GM12878 (cell line): ENCODE measurements around the gene MAPK8. TPM values are rescaled to one million over a fixed set of nuclear protein-coding genes. Genes with fewer than 3 reads are reported as not detected.

Experiments
- ATAC-seq: fragments of 200-7000 bp; cut with Tn5 transposase; 3 replicates; pipeline ENCODE4 v1.9.1; 2020; ENCODE audit warnings: mild to moderate bottlenecking, moderate library complexity
- BruUV-seq: library from RNA; stranded (reverse); fragments of 400-500 nt; replicated peaks from 2 replicates; lab custom pipeline; 2021; lab: Mats Ljungman, UMichigan
- CTCF ChIA-PET: fragments of 300-600 bp; sonication (Branson Sonifier 250); formaldehyde crosslinking; extraction: SDS; loops from one replicate; lab custom pipeline; 2021; ENCODE audit warnings: inconsistent platforms; lab: Yijun Ruan, JAX
- POLR2A ChIA-PET: fragments of 350-600 bp; formaldehyde crosslinking; extraction: SDS; loops from one replicate; lab custom pipeline; 2021; ENCODE audit warnings: inconsistent platforms; lab: Charles Lee
- RAD21 ChIA-PET: fragments of 300-600 bp; sonication (Branson Sonifier 250); formaldehyde crosslinking; loops from one replicate; lab custom pipeline; 2023; ENCODE audit warnings: antibody characterized with exemption; ENCODE audit not compliant: unreplicated experiment; lab: Charles Lee
- SMC1A ChIA-PET: fragments of 300-600 bp; sonication (Branson Sonifier 250); formaldehyde crosslinking; loops from one replicate; lab custom pipeline; 2023; ENCODE audit not compliant: unreplicated experiment, uncharacterized antibody; lab: Charles Lee
- DNase-seq: peaks from one replicate; pipeline ENCODE4 v3.0.0-alpha.2; 2011; ENCODE audit warnings: low read depth, low spot score
- FAIRE-seq: peaks from 3 replicates; lab custom pipeline; 2011; peaks lifted over from hg19 to GRCh38; lab: Jason Lieb, UNC
- H2AFZ ChIP-seq: 2 replicates; pipeline ENCODE4 v1.6.0; 2011; ENCODE audit warnings: low read depth, low read length, control low read depth; ENCODE audit not compliant: control insufficient read depth
- H3K27ac ChIP-seq: 2 replicates; pipeline ENCODE4 v1.5.1; 2011; ENCODE audit warnings: control low read depth; ENCODE audit not compliant: control insufficient read depth, insufficient read depth
- H3K27me3 ChIP-seq, 2 experiments: replicated peaks in 1 of 2; 2 replicates each; pipeline versions ENCODE4 v1.6.0 to v1.6.1; 2011; ENCODE audit warnings: low read length in 1 of 2; ENCODE audit not compliant: control insufficient read depth in 2 of 2, insufficient read depth in 2 of 2
- H3K36me3 ChIP-seq, 2 experiments: 2 replicates each; pipeline ENCODE4 v1.5.1; 2011; ENCODE audit warnings: low read length in 1 of 2; ENCODE audit not compliant: control insufficient read depth in 2 of 2, insufficient read depth in 2 of 2
- H3K4me1 ChIP-seq: 2 replicates; pipeline ENCODE4 v1.6.1; 2011; ENCODE audit warnings: mild to moderate bottlenecking, low read length, moderate library complexity, mixed read lengths; ENCODE audit not compliant: control insufficient read depth, insufficient read depth
- H3K4me2 ChIP-seq: 2 replicates; pipeline ENCODE4 v1.6.0; 2011; ENCODE audit warnings: control low read depth; ENCODE audit not compliant: control insufficient read depth, insufficient read depth
- H3K4me3 ChIP-seq: fragments of 200-600 bp; sonication (generic); 2 replicates; pipeline ENCODE4 v1.5.1; 2016
- H3K79me2 ChIP-seq: 2 replicates; pipeline ENCODE4 v1.6.0; 2011; ENCODE audit warnings: low read length; ENCODE audit not compliant: control insufficient read depth, insufficient read depth
- H3K9ac ChIP-seq: 2 replicates; pipeline ENCODE4 v1.8.0; 2011; ENCODE audit warnings: low read length, control low read depth, mixed read lengths; ENCODE audit not compliant: control insufficient read depth, insufficient read depth
- H3K9me3 ChIP-seq: replicated peaks from 3 replicates; pipeline ENCODE4 v1.5.1; 2011; ENCODE audit warnings: mild to moderate bottlenecking, low read length; ENCODE audit not compliant: control insufficient read depth, insufficient read depth
- H4K20me1 ChIP-seq: 2 replicates; pipeline ENCODE4 v1.6.0; 2011; ENCODE audit not compliant: control insufficient read depth, insufficient read depth
- BHLHE40 ChIP-seq, 2 experiments: fragments of 450-650 bp in 1 of 2; IDR thresholded peaks; 2 replicates each; pipeline ENCODE4 v1.6.1; 2011 to 2017; ENCODE audit warnings: low read depth in 2 of 2, borderline replicate concordance in 1 of 2, improper control_type of control experiment in 1 of 2, low read length in 1 of 2, mild to moderate bottlenecking in 1 of 2
- BMI1 ChIP-seq: fragments of 450-650 bp; IDR thresholded peaks from 2 replicates; pipeline ENCODE4 v1.6.1; 2016; ENCODE audit warnings: mild to moderate bottlenecking, moderate library complexity, borderline replicate concordance
- CBFB ChIP-seq: IDR thresholded peaks from 2 replicates; pipeline ENCODE4 v1.6.1; 2016; ENCODE audit warnings: antibody characterized with exemption, low read depth
- CHD1 ChIP-seq: IDR thresholded peaks from 2 replicates; pipeline ENCODE4 v1.6.1; 2012; ENCODE audit warnings: low read depth, low read length, improper control_type of control experiment
- DPF2 ChIP-seq: fragments of 450-650 bp; IDR thresholded peaks from 2 replicates; pipeline ENCODE4 v1.6.1; 2017; ENCODE audit warnings: mild to moderate bottlenecking
- ESRRA ChIP-seq: IDR thresholded peaks from 2 replicates; pipeline ENCODE4 v1.6.1; 2012; ENCODE audit warnings: mild to moderate bottlenecking, low read length, improper control_type of control experiment
- EZH2 ChIP-seq: IDR thresholded peaks from 2 replicates; pipeline ENCODE4 v1.6.1; 2012; ENCODE audit warnings: low read depth, mild to moderate bottlenecking, control low read depth, inconsistent platforms, low read length, borderline replicate concordance; ENCODE audit not compliant: control insufficient read depth
- NFXL1 ChIP-seq: fragments of 450-650 bp; IDR thresholded peaks from 2 replicates; pipeline ENCODE4 v1.6.1; 2017; ENCODE audit warnings: antibody characterized with exemption, mild to moderate bottlenecking, borderline replicate concordance
- SMC3 ChIP-seq: IDR thresholded peaks from 2 replicates; pipeline ENCODE4 v1.6.1; 2011; ENCODE audit warnings: low read length, improper control_type of control experiment, borderline replicate concordance
- TARDBP ChIP-seq: IDR thresholded peaks from 2 replicates; pipeline ENCODE4 v1.6.1; 2016; ENCODE audit warnings: borderline replicate concordance
- YY1 ChIP-seq: IDR thresholded peaks from 2 replicates; pipeline ENCODE4 v1.6.1; 2011; ENCODE audit warnings: low read depth, mild to moderate bottlenecking, low read length
- WGBS: methylation state at CpG from one replicate; pipeline ENCODE4 v1.1.6; 2016; ENCODE audit warnings: low lambda C conversion rate; ENCODE audit not compliant: insufficient replicate concordance, insufficient coverage; ENCODE audit errors: missing lambda C conversion rate; 5-methylcytosine and 5-hydroxymethylcytosine counted together
- in situ Hi-C: fragments of 300-500 bp; cut with MboI; formaldehyde crosslinking; loops from 9 replicates; pipeline ENCODE4 v1.14.3; 2018; ENCODE audit warnings: mixed read lengths
- intact Hi-C: fragments of 100-400 bp; cut with micrococcal nuclease; formaldehyde crosslinking; loops from one replicate; pipeline ENCODE4 v1.14.2; 2022; ENCODE audit not compliant: unreplicated experiment
- polyA plus RNA-seq, 11 experiments: library from polyadenylated mRNA; depleted of rRNA in 4 of 11; unstranded in 6 of 11; stranded (reverse) in 5 of 11; fragments of >200 nt; fragmentation: Nextera tagmentation in 4 of 11; fragmentation: Illumina TruSeq in 1 of 11; extraction: Ambion mirVana in 4 of 11; extraction: Trizol in 1 of 11; gene quantifications; 1 replicate in 1 of 11; 2 replicates in 10 of 11; pipeline versions ENCODE4 v1.2.1 to v1.2.3, GENCODE V29; 2011 to 2016; ENCODE audit warnings: inconsistent platforms in 2 of 11, missing spikeins in 2 of 11, low read depth in 1 of 11
- total RNA-seq, 4 experiments: library from RNA; depleted of rRNA in 3 of 4; stranded (reverse); fragments of >200 nt in 3 of 4; fragmentation: Illumina TruSeq in 1 of 4; extraction: Trizol in 1 of 4; gene quantifications; 2 replicates each; pipeline versions ENCODE4 v1.2.1 to v1.2.3, GENCODE V29; 2013 to 2021
- TF ChIP-seq, protein P1 (sequence below): fragments of 450-650 bp; IDR thresholded peaks from 2 replicates; pipeline ENCODE4 v1.6.1; 2017; ENCODE audit warnings: mild to moderate bottlenecking, low read depth, inconsistent platforms; ENCODE audit not compliant: poor library complexity, severe bottlenecking
- TF ChIP-seq, protein P2 (sequence below): fragments of 450-650 bp; IDR thresholded peaks from 2 replicates; pipeline ENCODE4 v1.6.1; 2018; ENCODE audit warnings: borderline replicate concordance, mild to moderate bottlenecking; ENCODE audit not compliant: partially characterized antibody
- TF ChIP-seq, protein P3 (sequence below): IDR thresholded peaks from 2 replicates; pipeline ENCODE4 v1.6.1; 2012; ENCODE audit warnings: mild to moderate bottlenecking, low read depth, low read length

Gene MAPK8
- total and polyA plus RNA-seq, 10 of the 15 experiments (the other 5 are each of a cell fraction or from before 2014, with no cell fraction given), result 3.9 to 102 (median 40.0) TPM

DNA sequence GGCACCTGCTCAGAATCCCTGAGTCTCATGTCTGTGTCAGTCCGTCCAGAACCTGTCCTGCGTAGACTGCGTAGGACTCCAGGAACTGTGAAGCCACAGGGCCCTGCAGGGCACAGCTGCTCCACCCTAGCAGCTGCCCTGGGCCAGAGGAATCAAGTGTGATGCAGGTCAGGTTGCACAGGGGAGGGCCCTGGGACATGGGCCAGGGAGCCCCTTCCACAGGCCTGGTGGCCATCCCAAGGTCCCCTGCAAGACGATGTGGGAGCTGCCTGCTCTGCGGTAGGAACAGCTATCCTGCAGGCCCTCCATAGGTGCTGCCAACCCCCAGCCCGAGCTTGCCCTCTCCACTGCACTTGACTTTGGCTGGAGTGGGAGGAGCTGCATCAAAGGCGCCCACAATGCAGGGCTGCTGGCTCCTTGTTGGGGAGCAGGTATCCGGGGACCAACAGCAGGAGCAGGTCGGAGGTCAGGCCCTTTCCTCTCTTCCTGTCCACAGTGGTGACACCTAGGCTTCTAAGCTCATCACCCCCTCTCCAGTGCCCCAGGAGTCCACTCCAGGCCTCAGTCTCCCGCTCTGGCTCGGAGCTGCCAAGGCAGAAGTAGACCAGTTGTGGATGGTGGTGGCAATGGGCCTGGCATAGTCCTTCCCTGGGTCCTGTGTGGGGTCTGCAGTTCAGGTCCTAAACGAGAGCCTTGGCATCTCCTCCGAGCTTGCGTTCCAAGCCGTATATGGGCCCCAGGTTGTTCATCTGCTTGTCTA is 149.1 kb downstream of the MAPK8 start:
- no peak overlapping the region for H3K4me2 ChIP-seq
- whole genome bisulfite sequencing, result 51% methylated on average over 15 of the region's 15 CpGs
- CTCF ChIA-PET, result interaction anchor here (0.8 to 1.2 kb wide), 4 partner anchors 50 to 201 kb away, joined by 3 to 5 read pairs (median 3); no protein-coding TSS in a partner anchor
- DNase-seq (no peak), FAIRE-seq (no peak), ATAC-seq (no peak; the same call in 2 of the 3 replicates)
- H4K20me1 ChIP-seq, result no peaks in the 10 kb centered on the region
- H3K27me3 ChIP-seq, result no peaks in the 10 kb centered on the region; a peak in 1 of 4 replicates
- no peak overlapping the region for H3K27ac ChIP-seq
- no peaks in the 10 kb centered on the region for H3K9me3 ChIP-seq
- no peaks in the 10 kb centered on the region for H3K4me1 ChIP-seq
- no peak overlapping the region for H2AFZ ChIP-seq
- TF ChIP-seq SMC3 (no peak), BMI1 (no peak), EZH2 (no peak), DPF2 (no peak), YY1 (no peak), CBFB (no peak), ESRRA (no peak), TARDBP (no peak), CHD1 (no peak), BHLHE40 (IDR thresholded peaks at IDR 0.05; ENCODE audit: borderline replicate concordance in 1 of 2, low read depth in 2 of 2, low read length in 1 of 2) (no peak), NFXL1 (no peak)
- TF ChIP-seq, protein P1, sequence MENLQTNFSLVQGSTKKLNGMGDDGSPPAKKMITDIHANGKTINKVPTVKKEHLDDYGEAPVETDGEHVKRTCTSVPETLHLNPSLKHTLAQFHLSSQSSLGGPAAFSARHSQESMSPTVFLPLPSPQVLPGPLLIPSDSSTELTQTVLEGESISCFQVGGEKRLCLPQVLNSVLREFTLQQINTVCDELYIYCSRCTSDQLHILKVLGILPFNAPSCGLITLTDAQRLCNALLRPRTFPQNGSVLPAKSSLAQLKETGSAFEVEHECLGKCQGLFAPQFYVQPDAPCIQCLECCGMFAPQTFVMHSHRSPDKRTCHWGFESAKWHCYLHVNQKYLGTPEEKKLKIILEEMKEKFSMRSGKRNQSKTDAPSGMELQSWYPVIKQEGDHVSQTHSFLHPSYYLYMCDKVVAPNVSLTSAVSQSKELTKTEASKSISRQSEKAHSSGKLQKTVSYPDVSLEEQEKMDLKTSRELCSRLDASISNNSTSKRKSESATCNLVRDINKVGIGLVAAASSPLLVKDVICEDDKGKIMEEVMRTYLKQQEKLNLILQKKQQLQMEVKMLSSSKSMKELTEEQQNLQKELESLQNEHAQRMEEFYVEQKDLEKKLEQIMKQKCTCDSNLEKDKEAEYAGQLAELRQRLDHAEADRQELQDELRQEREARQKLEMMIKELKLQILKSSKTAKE, result no peak
- TF ChIP-seq, protein P2, sequence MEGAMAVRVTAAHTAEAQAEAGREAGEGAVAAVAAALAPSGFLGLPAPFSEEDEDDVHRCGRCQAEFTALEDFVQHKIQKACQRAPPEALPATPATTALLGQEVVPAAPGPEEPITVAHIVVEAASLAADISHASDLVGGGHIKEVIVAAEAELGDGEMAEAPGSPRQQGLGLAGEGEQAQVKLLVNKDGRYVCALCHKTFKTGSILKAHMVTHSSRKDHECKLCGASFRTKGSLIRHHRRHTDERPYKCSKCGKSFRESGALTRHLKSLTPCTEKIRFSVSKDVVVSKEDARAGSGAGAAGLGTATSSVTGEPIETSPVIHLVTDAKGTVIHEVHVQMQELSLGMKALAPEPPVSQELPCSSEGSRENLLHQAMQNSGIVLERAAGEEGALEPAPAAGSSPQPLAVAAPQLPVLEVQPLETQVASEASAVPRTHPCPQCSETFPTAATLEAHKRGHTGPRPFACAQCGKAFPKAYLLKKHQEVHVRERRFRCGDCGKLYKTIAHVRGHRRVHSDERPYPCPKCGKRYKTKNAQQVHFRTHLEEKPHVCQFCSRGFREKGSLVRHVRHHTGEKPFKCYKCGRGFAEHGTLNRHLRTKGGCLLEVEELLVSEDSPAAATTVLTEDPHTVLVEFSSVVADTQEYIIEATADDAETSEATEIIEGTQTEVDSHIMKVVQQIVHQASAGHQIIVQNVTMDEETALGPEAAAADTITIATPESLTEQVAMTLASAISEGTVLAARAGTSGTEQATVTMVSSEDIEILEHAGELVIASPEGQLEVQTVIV, result no peak
- TF ChIP-seq, protein P3, sequence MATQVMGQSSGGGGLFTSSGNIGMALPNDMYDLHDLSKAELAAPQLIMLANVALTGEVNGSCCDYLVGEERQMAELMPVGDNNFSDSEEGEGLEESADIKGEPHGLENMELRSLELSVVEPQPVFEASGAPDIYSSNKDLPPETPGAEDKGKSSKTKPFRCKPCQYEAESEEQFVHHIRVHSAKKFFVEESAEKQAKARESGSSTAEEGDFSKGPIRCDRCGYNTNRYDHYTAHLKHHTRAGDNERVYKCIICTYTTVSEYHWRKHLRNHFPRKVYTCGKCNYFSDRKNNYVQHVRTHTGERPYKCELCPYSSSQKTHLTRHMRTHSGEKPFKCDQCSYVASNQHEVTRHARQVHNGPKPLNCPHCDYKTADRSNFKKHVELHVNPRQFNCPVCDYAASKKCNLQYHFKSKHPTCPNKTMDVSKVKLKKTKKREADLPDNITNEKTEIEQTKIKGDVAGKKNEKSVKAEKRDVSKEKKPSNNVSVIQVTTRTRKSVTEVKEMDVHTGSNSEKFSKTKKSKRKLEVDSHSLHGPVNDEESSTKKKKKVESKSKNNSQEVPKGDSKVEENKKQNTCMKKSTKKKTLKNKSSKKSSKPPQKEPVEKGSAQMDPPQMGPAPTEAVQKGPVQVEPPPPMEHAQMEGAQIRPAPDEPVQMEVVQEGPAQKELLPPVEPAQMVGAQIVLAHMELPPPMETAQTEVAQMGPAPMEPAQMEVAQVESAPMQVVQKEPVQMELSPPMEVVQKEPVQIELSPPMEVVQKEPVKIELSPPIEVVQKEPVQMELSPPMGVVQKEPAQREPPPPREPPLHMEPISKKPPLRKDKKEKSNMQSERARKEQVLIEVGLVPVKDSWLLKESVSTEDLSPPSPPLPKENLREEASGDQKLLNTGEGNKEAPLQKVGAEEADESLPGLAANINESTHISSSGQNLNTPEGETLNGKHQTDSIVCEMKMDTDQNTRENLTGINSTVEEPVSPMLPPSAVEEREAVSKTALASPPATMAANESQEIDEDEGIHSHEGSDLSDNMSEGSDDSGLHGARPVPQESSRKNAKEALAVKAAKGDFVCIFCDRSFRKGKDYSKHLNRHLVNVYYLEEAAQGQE, result no peak
- in situ Hi-C loops (no loop called here), intact Hi-C loops (no loop called here)
- no peak overlapping the region for H3K4me3 ChIP-seq
- POLR2A ChIA-PET, result no interaction called here
- SMC1A ChIA-PET, result interaction anchor here (2.0 kb wide), 1 partner anchor 13 kb away, joined by 5 read pairs; no protein-coding TSS in a partner anchor
- H3K36me3 ChIP-seq, result no peaks in the 10 kb centered on the region
- RAD21 ChIA-PET, result interaction anchor here (0.9 kb wide), 3 partner anchors 16 to 146 kb away, joined by 3 to 4 read pairs (median 4); no protein-coding TSS in a partner anchor
- H3K9ac ChIP-seq, result no peak overlapping the region
- no TSS peak for BruUV-seq
- no peaks in the 10 kb centered on the region for H3K79me2 ChIP-seq
